Cardiac septum (tissue), 1 donor: ENCODE measurements around the gene RAG1. TPM values are rescaled to one million over a fixed set of nuclear protein-coding genes. Genes with fewer than 3 reads are reported as not detected.

Source experiments
- DNase-seq: peaks from one replicate; pipeline ENCODE4 v3.0.0-alpha.2; 2020; ENCODE audit warnings: low spot score
- intact Hi-C: fragments of 100-400 bp; cut with DNase I; formaldehyde crosslinking; loops from one replicate; pipeline ENCODE4 v1.14.0; 2022
- total RNA-seq: library from RNA; stranded (reverse); fragmentation: NEBNext Ultra II Directional; extraction: Animal tissue kit (Norgen Biotek cat#: 25700); gene quantifications from one replicate; pipeline ENCODE4 v1.2.1, GENCODE V29; 2021
- donor health status: DM: no; HTN: no; CAD: no.

Gene RAG1
- total RNA-seq, 1 donor from 2014 or later = 1.2 TPM

GRCh38 chr11:36622431-36623136 is 54.8 kb downstream of the RAG1 start:
- intact Hi-C loops = loop anchor here (5.0 kb wide), 1 partner anchor 60 kb away; no protein-coding TSS in a partner anchor
- no peak for DNase-seq

GRCh38 chr11:36623494-36623893 is 55.7 kb downstream of the RAG1 start:
- no peak for DNase-seq
- intact Hi-C loops = loop anchor here (5.0 kb wide), 1 partner anchor 61 kb away; no protein-coding TSS in a partner anchor

DNA sequence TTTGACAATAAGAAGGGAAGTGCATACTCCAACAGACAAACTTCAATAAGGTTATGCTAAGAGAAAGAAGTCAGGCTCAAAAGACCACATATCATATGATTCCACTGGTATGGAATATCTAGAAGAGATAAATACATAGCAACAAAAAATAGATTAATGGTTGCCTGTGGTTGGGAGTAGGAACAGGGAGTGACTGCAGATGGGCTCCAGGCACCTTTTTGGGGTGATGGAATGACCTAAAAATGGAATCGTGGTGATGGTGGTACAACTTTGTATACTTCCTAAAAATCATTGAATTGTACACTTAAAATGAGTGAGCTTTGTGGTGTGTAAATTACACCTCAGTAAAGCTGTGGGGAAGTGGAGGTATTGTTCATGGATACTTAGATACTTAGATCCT is 59.2 kb downstream of the RAG1 start:
- no peak for DNase-seq
- intact Hi-C loops = no loop called here

DNA sequence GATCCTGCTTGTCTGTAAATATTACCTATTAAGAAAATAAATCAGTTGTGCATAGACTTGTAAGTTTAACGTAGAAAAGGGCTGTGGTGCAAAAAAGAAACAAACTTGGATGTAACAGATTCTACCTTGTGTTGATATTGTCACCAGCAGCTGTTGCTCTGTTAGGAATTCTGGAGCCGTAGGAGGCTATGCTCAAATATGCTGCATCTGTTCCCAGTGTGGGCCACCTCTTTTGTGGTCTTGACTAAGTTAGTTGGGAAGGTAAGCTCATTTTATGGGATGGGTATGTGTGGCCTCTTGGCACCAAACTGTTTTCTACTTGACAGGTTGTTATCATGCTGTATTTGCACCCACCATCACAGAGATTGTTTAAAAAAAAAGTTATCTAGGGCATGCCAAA is 59.7 kb downstream of the RAG1 start:
- no peak for DNase-seq
- intact Hi-C loops = no loop called here

DNA sequence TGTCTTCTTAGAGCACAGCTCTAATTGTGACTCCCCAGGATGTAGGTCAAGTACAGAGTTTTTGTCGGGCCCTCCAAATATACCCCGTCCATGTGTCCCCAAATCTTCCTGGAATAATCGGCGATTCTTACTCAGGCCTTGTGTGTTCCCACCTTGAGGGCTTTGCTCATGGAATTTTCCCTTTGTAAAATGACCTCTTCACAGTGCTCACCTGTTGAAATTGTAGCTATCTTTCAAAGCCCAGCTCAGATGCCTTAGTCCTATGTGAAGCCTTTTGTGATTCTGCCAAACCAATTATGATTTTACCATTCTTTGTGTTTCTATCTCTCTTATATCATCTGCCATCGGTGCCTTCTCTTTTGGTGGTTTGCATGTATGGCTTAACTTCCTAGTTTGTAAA is 60.3 kb downstream of the RAG1 start:
- DNase-seq = no peak
- intact Hi-C loops = no loop called here

DNA sequence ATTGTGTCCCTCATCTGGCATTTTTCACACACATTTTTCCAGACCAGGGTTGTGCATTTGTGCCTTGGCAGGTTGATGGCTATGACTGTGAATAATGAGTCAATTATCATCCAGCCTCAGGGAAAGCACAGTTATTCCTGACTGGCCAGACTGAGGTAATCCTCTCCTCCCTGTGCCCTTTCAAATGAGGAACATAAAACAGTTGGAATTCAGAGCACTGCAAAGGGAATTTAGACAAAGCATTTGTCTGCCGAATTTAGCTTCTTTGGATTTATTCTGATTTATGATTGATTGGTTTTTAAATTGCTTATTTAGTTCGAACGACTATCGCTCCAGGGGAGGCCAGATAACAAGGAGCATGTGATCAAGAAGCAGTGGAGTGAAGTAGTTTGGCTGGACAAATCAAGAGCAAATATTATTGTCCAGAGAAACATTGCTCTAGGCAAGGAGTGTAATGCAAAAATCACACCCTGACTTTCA is 61.0 kb downstream of the RAG1 start:
- DNase-seq = no peak
- intact Hi-C loops = no loop called here

Other genes starting within 250 kb of the RAG1 start
- 17.8 TPM for gene TRAF6, start 57.7 kb upstream of the RAG1 start, total RNA-seq
- gene IFTAP, start 26.5 kb downstream of the RAG1 start, total RNA-seq = 41.1 TPM
- not detected for gene RAG2, start 30.2 kb downstream of the RAG1 start, total RNA-seq